ENCODE results near the gene DCTD.
"Not testable (repeated sequence)": the region's sequence is repeated elsewhere in the genome, so short reads cannot be mapped to it uniquely, and the experiment has no call there.

DCTD gene

GRCh38 chr4:182901337-182901736 is 15.8 kb downstream of the DCTD start:
- TF ChIP-seq CTCF (IDR thresholded peaks at IDR 0.05; ENCODE audit: extremely low read depth, missing control alignments): no peak
- DNase-seq (ENCODE audit: low spot score): no peak

GRCh38 chr4:182900021-182900420 is 17.2 kb downstream of the DCTD start:
- DNase-seq (ENCODE audit: low spot score): not testable (repeated sequence)

- no peak for TF ChIP-seq CTCF (IDR thresholded peaks at IDR 0.05; ENCODE audit: extremely low read depth, missing control alignments)
- DNase-seq (ENCODE audit: low spot score): no peak
Measured at GRCh38 chr4:182898479-182898799, 18.7 kb downstream of the DCTD start.

GRCh38 chr4:182897601-182898478 is 19.3 kb downstream of the DCTD start:
- DNase-seq (ENCODE audit: low spot score): no peak
- TF ChIP-seq CTCF (IDR thresholded peaks at IDR 0.05; ENCODE audit: extremely low read depth, missing control alignments): no peak

- TF ChIP-seq CTCF (IDR thresholded peaks at IDR 0.05; ENCODE audit: extremely low read depth, missing control alignments): no peak
- no peak for DNase-seq (ENCODE audit: low spot score)
Measured at GRCh38 chr4:182896421-182896820, 20.8 kb downstream of the DCTD start.

- no peak for DNase-seq (ENCODE audit: low spot score)
- no peak for TF ChIP-seq CTCF (IDR thresholded peaks at IDR 0.05; ENCODE audit: extremely low read depth, missing control alignments)
Measured at GRCh38 chr4:182895791-182896292, 21.3 kb downstream of the DCTD start.

- no peak for TF ChIP-seq CTCF (IDR thresholded peaks at IDR 0.05; ENCODE audit: extremely low read depth, missing control alignments)
- DNase-seq (ENCODE audit: low spot score): no peak
Measured at GRCh38 chr4:182894681-182895275, 22.4 kb downstream of the DCTD start.

Data from GM20000 (cell line).